Right lobe of liver (tissue), 6 donors: ENCODE results near the gene IKZF2. TPM values are rescaled to one million over a fixed set of nuclear protein-coding genes. Genes with fewer than 3 reads are reported as not detected.

Source experiments
- ATAC-seq, 4 donors: fragments of 200-7000 bp; cut with Tn5 transposase; one replicate each; pipeline ENCODE4 v1.9.1; 2020; ENCODE audit warnings: mild to moderate bottlenecking in 4 of 4, moderate library complexity in 4 of 4
- DNase-seq, 3 donors: peaks; one replicate each; pipeline ENCODE4 v3.0.0-alpha.2; 2020
- H3K27ac ChIP-seq, 3 donors: fragments of 200-600 bp; one replicate each; pipeline ENCODE4 v1.8.0; 2022
- H3K27me3 ChIP-seq, 2 donors: fragments of 200-600 bp; one replicate each; pipeline ENCODE4 v1.8.0; 2022
- H3K36me3 ChIP-seq, 4 donors: fragments of 200-600 bp; sonication (generic) in 1 of 4; one replicate each; pipeline versions ENCODE4 v1.5.1 to v1.8.0; 2017 to 2022; ENCODE audit warnings: control low read depth in 1 of 4
- H3K4me1 ChIP-seq, 4 donors: fragments of 200-600 bp; sonication (generic) in 1 of 4; one replicate each; pipeline versions ENCODE4 v1.5.1 to v1.8.0; 2017 to 2022; ENCODE audit warnings: control low read depth in 1 of 4
- H3K4me3 ChIP-seq, 3 donors: fragments of 200-600 bp; one replicate each; pipeline ENCODE4 v1.8.0; 2022
- H3K9me3 ChIP-seq, 4 donors: fragments of 200-600 bp; sonication (generic) in 1 of 4; one replicate each; pipeline versions ENCODE4 v1.5.1 to v1.8.0; 2017 to 2022; ENCODE audit warnings: control low read depth in 1 of 4
- POLR2A ChIP-seq: fragments of 450-650 bp; IDR thresholded peaks from one replicate; pipeline ENCODE4 v1.6.1; 2017; ENCODE audit warnings: antibody characterized with exemption, mild to moderate bottlenecking
- WGBS: methylation state at CpG from one replicate; pipeline ENCODE4 v1.1.6; 2018; ENCODE audit warnings: low coverage, low lambda C conversion rate; ENCODE audit not compliant: insufficient coverage; ENCODE audit errors: missing lambda C conversion rate; 5-methylcytosine and 5-hydroxymethylcytosine counted together
- intact Hi-C, 2 donors: fragments of 100-400 bp; cut with DNase I; formaldehyde crosslinking; loops; one replicate each; pipeline versions ENCODE4 v1.11.2 to v1.14.1; 2022
- total RNA-seq, 6 experiments: library from RNA; depleted of rRNA in 2 of 6; stranded (reverse); fragments of >200 nt in 2 of 6; fragmentation: NEBNext Ultra II Directional in 3 of 6; extraction: Animal tissue kit (Norgen Biotek cat#: 25700) in 3 of 6; gene quantifications; one replicate each; pipeline versions ENCODE4 v1.1.0 to v1.2.4, GENCODE V29; 2016 to 2023
- TF ChIP-seq, protein P1 (sequence below), 4 donors: fragments of 200-600 bp in 3 of 4; fragments of 450-650 bp in 1 of 4; IDR thresholded peaks; one replicate each; pipeline versions ENCODE4 v1.5.1 to v1.8.0; 2016 to 2022; ENCODE audit warnings: antibody characterized with exemption in 4 of 4, mild to moderate bottlenecking in 2 of 4
- donor health status: DM: no; HTN: yes; CAD: no.
- donor health status: DM: no; HTN: no; CAD: no.
- donor health status: DM: no; HTN: no; CAD: no.
- donor health status: DM: no; HTN: yes; CAD: no.
- donor health status: DM: no; HTN: yes; CAD: no.

The IKZF2 gene
- total RNA-seq, 6 experiments from 2014 or later, result 1.1 to 4.1 (median 1.9) TPM

GRCh38 chr2:213104092-213104902 lies 47.1 kb downstream of the IKZF2 start:
- intact Hi-C loops, result no loop called here
- no peak for ATAC-seq
- WGBS, result 53% methylated on average over 7 of the region's 7 CpGs

DNA sequence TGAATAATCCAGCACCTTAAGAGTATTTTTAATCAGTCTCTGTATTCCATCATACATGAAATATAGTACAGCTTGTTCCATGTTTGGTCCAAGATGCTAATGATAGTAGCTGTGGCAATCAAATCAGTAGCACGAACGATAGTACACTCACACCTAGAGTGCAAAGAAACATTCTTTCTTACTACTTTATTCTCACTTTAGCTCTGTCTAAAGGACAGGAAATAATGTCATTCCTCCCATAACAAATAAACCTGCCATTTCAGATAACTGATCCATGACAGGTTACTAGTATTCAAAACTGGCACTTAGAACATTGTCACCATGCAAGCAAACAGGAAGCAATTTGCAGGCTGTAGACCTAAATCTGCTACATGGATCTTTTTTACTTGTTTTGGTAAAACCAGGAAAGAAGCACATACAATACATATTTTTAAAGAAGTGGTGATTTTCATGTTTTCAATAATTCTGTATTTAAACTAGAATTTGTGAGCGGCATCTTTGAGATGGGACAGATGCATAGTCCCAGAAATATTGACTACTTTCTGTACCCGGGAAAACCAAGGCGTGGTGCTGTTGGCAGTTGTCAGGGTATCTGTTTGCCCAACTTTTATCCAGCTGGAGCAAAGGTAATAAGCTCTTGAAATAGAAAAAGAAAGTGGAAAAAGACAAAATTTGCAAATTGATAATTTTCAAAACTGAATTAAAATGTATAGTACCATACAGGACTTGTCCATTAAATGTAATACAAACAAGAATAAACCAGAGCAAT lies 49.5 kb downstream of the IKZF2 start:
- H3K27ac ChIP-seq, result no peak overlapping the region
- no peaks in the 10 kb centered on the region for H3K9me3 ChIP-seq
- no peaks in the 10 kb centered on the region for H3K36me3 ChIP-seq
- H3K27me3 ChIP-seq, result no peaks in the 10 kb centered on the region
- 51% methylated on average over 5 of the region's 5 CpGs for WGBS
- ATAC-seq (peak; percentile 63 to 96 (median 84)), DNase-seq (no peak)
- intact Hi-C loops, result no loop called here
- TF ChIP-seq POLR2A, result no peak
- TF ChIP-seq, protein P1, sequence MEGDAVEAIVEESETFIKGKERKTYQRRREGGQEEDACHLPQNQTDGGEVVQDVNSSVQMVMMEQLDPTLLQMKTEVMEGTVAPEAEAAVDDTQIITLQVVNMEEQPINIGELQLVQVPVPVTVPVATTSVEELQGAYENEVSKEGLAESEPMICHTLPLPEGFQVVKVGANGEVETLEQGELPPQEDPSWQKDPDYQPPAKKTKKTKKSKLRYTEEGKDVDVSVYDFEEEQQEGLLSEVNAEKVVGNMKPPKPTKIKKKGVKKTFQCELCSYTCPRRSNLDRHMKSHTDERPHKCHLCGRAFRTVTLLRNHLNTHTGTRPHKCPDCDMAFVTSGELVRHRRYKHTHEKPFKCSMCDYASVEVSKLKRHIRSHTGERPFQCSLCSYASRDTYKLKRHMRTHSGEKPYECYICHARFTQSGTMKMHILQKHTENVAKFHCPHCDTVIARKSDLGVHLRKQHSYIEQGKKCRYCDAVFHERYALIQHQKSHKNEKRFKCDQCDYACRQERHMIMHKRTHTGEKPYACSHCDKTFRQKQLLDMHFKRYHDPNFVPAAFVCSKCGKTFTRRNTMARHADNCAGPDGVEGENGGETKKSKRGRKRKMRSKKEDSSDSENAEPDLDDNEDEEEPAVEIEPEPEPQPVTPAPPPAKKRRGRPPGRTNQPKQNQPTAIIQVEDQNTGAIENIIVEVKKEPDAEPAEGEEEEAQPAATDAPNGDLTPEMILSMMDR (IDR thresholded peaks at IDR 0.05), result peak in 1 of 4 donors; percentile 12
- peaks cover 0 to 5% (median 0%) of the 10 kb centered on the region in 4 donors for H3K4me1 ChIP-seq
- H3K4me3 ChIP-seq, result no peak overlapping the region

More at GRCh38 chr2:213104092-213104902, 47.1 kb downstream of the IKZF2 start:
- Histone ChIP-seq H3K4me3 (no peak overlapping the region), H3K27ac (no peak overlapping the region), H3K9me3 (no peaks in the 10 kb centered on the region), H3K4me1 (peaks cover 0 to 5% (median 0%) of the 10 kb centered on the region in 4 donors), H3K27me3 (no peaks in the 10 kb centered on the region), H3K36me3 (no peaks in the 10 kb centered on the region)
- DNase-seq, result no peak
- TF ChIP-seq, protein P1 (IDR thresholded peaks at IDR 0.05), result no peak
- TF ChIP-seq POLR2A, result no peak

- 86% methylated on average over 1 of the region's 1 CpG for WGBS
These were observed 50.3 kb downstream of the IKZF2 start for GRCh38 chr2:213101109-213101508.

GRCh38 chr2:213098612-213099011 lies 52.8 kb downstream of the IKZF2 start:
- ATAC-seq (no peak), DNase-seq (no peak)
- Histone ChIP-seq H3K36me3 (no peaks in the 10 kb centered on the region), H3K4me3 (no peak overlapping the region), H3K4me1 (peaks cover 0 to 5% (median 0%) of the 10 kb centered on the region in 4 donors), H3K9me3 (no peaks in the 10 kb centered on the region), H3K27ac (no peak overlapping the region), H3K27me3 (no peaks in the 10 kb centered on the region)
- 80% methylated on average over 4 of the region's 4 CpGs for WGBS
- intact Hi-C loops, result no loop called here
- TF ChIP-seq, protein P1 (IDR thresholded peaks at IDR 0.05), result no peak
- TF ChIP-seq POLR2A, result no peak

More at GRCh38 chr2:213101109-213101508, 50.3 kb downstream of the IKZF2 start:
- Histone ChIP-seq H3K27ac (no peak overlapping the region), H3K36me3 (no peaks in the 10 kb centered on the region), H3K4me1 (peaks cover 0 to 5% (median 0%) of the 10 kb centered on the region in 4 donors), H3K4me3 (no peak overlapping the region), H3K9me3 (no peaks in the 10 kb centered on the region), H3K27me3 (no peaks in the 10 kb centered on the region)
- no peak for DNase-seq
- no peak for TF ChIP-seq POLR2A
- TF ChIP-seq, protein P1 (IDR thresholded peaks at IDR 0.05), result no peak
- intact Hi-C loops, result no loop called here
- ATAC-seq, result no peak
